T-cell (primary cell): ENCODE results near the gene TGFBI. TPM values are rescaled to one million over a fixed set of nuclear protein-coding genes. Genes with fewer than 3 reads are reported as not detected.

ENCODE experiments used
- ATAC-seq, 4 experiments: fragments of 200-7000 bp in 3 of 4; fragments of 150-1000 bp in 1 of 4; cut with Tn5 transposase; replicated peaks in 1 of 4; 1 replicate in 3 of 4; 2 replicates in 1 of 4; pipeline ENCODE4 v1.10.0; 2021; ENCODE audit warnings: moderate library complexity in 3 of 4, mild to moderate bottlenecking in 2 of 4, moderate number of reproducible peaks in 1 of 4
- CTCF ChIA-PET, 2 donors: fragments of 300-600 bp; sonication (Branson Sonifier 250); formaldehyde crosslinking; loops; one replicate each; lab custom pipeline; 2022; ENCODE audit warnings: antibody characterized with exemption in 2 of 2; lab: Charles Lee
- POLR2A ChIA-PET, 2 donors: fragments of 300-600 bp; sonication (Branson Sonifier 250); formaldehyde crosslinking; loops; one replicate each; lab custom pipeline; 2022; ENCODE audit warnings: antibody characterized with exemption in 2 of 2; lab: Charles Lee
- DNase-seq, 35 experiments: peaks; one replicate each; pipeline versions ENCODE4 v3.0.0 to v3.0.0-alpha.2; 2013 to 2023
- H3K27ac ChIP-seq: one replicate; pipeline ENCODE4 v1.5.1; 2013; ENCODE audit warnings: low read length
- H3K27me3 ChIP-seq, 2 experiments: replicated peaks in 1 of 2; 1 replicate in 1 of 2; 2 replicates in 1 of 2; pipeline versions ENCODE4 v1.6.1 to v1.7.0; 2013; ENCODE audit warnings: low read length in 1 of 2, mixed read lengths in 1 of 2; ENCODE audit not compliant: control insufficient read depth in 2 of 2, insufficient read depth in 2 of 2; ENCODE audit errors: extremely low read depth in 1 of 2
- H3K36me3 ChIP-seq, 2 donors: 1 replicate in 1 of 2; 2 replicates in 1 of 2; pipeline versions ENCODE4 v1.6.1 to v1.7.0; 2013; ENCODE audit warnings: low read length in 1 of 2; ENCODE audit not compliant: control insufficient read depth in 2 of 2, insufficient read depth in 1 of 2; ENCODE audit errors: extremely low read depth in 1 of 2
- H3K4me1 ChIP-seq, 2 experiments: 1 replicate in 1 of 2; 2 replicates in 1 of 2; pipeline versions ENCODE4 v1.6.1 to v1.7.0; 2013; ENCODE audit warnings: low read length in 2 of 2, mixed read lengths in 1 of 2; ENCODE audit not compliant: insufficient read depth in 2 of 2, control insufficient read depth in 1 of 2; ENCODE audit errors: extremely low read depth in 1 of 2
- H3K4me3 ChIP-seq, 2 donors: 1 replicate in 1 of 2; 2 replicates in 1 of 2; pipeline versions ENCODE4 v1.5.1 to v1.7.0; 2013; ENCODE audit warnings: mild to moderate bottlenecking in 2 of 2, low read length in 1 of 2, moderate library complexity in 1 of 2; ENCODE audit not compliant: control insufficient read depth in 1 of 2; ENCODE audit errors: extremely low read depth in 1 of 2
- H3K9me3 ChIP-seq: 2 replicates; pipeline ENCODE4 v1.7.0; 2013
- H3K27ac Mint-ChIP-seq, 2 donors: one replicate each; pipeline ENCODE4 v1.8.0; 2020 to 2021; ENCODE audit warnings: mild to moderate bottlenecking in 2 of 2, mixed read lengths in 2 of 2
- H3K27me3 Mint-ChIP-seq, 2 donors: one replicate each; pipeline ENCODE4 v1.8.0; 2021 to 2022; ENCODE audit warnings: mixed read lengths in 2 of 2
- H3K36me3 Mint-ChIP-seq: one replicate; pipeline ENCODE4 v1.8.0; 2021; ENCODE audit warnings: mixed read lengths
- H3K4me1 Mint-ChIP-seq, 3 donors: one replicate each; pipeline ENCODE4 v1.8.0; 2020 to 2022; ENCODE audit warnings: mixed read lengths in 3 of 3, mild to moderate bottlenecking in 1 of 3
- H3K4me3 Mint-ChIP-seq, 3 donors: one replicate each; pipeline ENCODE4 v1.8.0; 2020 to 2022; ENCODE audit warnings: mild to moderate bottlenecking in 3 of 3, mixed read lengths in 3 of 3, moderate library complexity in 3 of 3
- H3K9me3 Mint-ChIP-seq, 3 donors: one replicate each; pipeline ENCODE4 v1.8.0; 2020 to 2022; ENCODE audit warnings: mixed read lengths in 3 of 3
- WGBS: methylation state at CpG from one replicate; pipeline ENCODE4 v1.1.5; 2013; ENCODE audit warnings: missing lambda C conversion rate; ENCODE audit not compliant: insufficient coverage; 5-methylcytosine and 5-hydroxymethylcytosine counted together
- total RNA-seq, 35 experiments: library from RNA in 6 of 35; stranded (reverse) in 6 of 35; fragments of 120-200 nt in 1 of 35; gene quantifications; one replicate each; pipeline versions ENCODE4 v1.2.1 to v1.2.4 and lab custom pipeline; 2013 to 2026

Gene TGFBI
- total RNA-seq, 5 donors from 2014 or later (not counting 1 experiment from before 2014, with no cell fraction given), result 1.9 to 5.1 (median 2.9) TPM

GRCh38 chr5:135993880-135994636 is 34.7 kb upstream of the TGFBI start:
- 100% methylated on average over 1 of the region's 6 CpGs for WGBS
- ATAC-seq (no peak), DNase-seq (no peak)
- Mint-ChIP-seq H3K4me1 (no peaks in the 10 kb centered on the region), H3K36me3 (no peaks in the 10 kb centered on the region), H3K27me3 (peaks cover 21% of the 10 kb centered on the region in 2 donors), H3K27ac (no peak overlapping the region), H3K4me3 (no peak overlapping the region), H3K9me3 (no peaks in the 10 kb centered on the region)
- CTCF ChIA-PET, result no interaction called here
- Histone ChIP-seq H3K36me3 (no peaks in the 10 kb centered on the region), H3K9me3 (no peaks in the 10 kb centered on the region), H3K27ac (no peak overlapping the region), H3K4me1 (no peaks in the 10 kb centered on the region), H3K27me3 (peaks cover 0 to 20% of the 10 kb centered on the region in 2 experiments), H3K4me3 (no peak overlapping the region)
- POLR2A ChIA-PET, result no interaction called here

- Histone ChIP-seq H3K4me1 (no peaks in the 10 kb centered on the region), H3K36me3 (no peaks in the 10 kb centered on the region), H3K27me3 (peaks cover 0 to 15% of the 10 kb centered on the region in 2 experiments), H3K9me3 (no peaks in the 10 kb centered on the region), H3K4me3 (no peak overlapping the region), H3K27ac (no peak overlapping the region)
- Mint-ChIP-seq H3K36me3 (no peaks in the 10 kb centered on the region), H3K9me3 (no peaks in the 10 kb centered on the region), H3K4me1 (no peaks in the 10 kb centered on the region), H3K4me3 (no peak overlapping the region), H3K27me3 (peaks cover 11 to 16% of the 10 kb centered on the region in 2 donors), H3K27ac (no peak overlapping the region)
- ChIA-PET POLR2A (no interaction called here), CTCF (interaction anchor here in 1 of 2 donors (0.6 kb wide), 1 partner anchor 428 kb away, joined by 7 read pairs; no protein-coding TSS in a partner anchor)
- ATAC-seq (no peak), DNase-seq (no peak)
- 100% methylated on average over 1 of the region's 3 CpGs for WGBS
These were observed 32.8 kb upstream of the TGFBI start for GRCh38 chr5:135995976-135996375.

- Histone ChIP-seq H3K9me3 (no peaks in the 10 kb centered on the region), H3K4me3 (no peak overlapping the region), H3K4me1 (no peaks in the 10 kb centered on the region), H3K36me3 (no peaks in the 10 kb centered on the region), H3K27me3 (peaks cover 0 to 19% of the 10 kb centered on the region in 2 experiments), H3K27ac (no peak overlapping the region)
- WGBS, result no CpG with 5 or more reads among the region's 2 CpGs
- no peak for ATAC-seq
- peaks cover 11 to 17% of the 10 kb centered on the region in 2 donors for H3K27me3 Mint-ChIP-seq
- H3K4me3 Mint-ChIP-seq, result no peak overlapping the region
- DNase-seq, result no peak
- no peaks in the 10 kb centered on the region for H3K4me1 Mint-ChIP-seq
- ChIA-PET CTCF (no interaction called here), POLR2A (no interaction called here)
- no peaks in the 10 kb centered on the region for H3K36me3 Mint-ChIP-seq
- H3K27ac Mint-ChIP-seq, result no peak overlapping the region
- no peaks in the 10 kb centered on the region for H3K9me3 Mint-ChIP-seq
These were observed 32.2 kb upstream of the TGFBI start for GRCh38 chr5:135996611-135997010.

- 86% methylated on average over 7 of the region's 8 CpGs for WGBS
- Mint-ChIP-seq H3K27me3 (peaks cover 11 to 18% of the 10 kb centered on the region in 2 donors), H3K4me3 (no peak overlapping the region), H3K36me3 (no peaks in the 10 kb centered on the region), H3K9me3 (no peaks in the 10 kb centered on the region), H3K4me1 (no peaks in the 10 kb centered on the region), H3K27ac (no peak overlapping the region)
- Histone ChIP-seq H3K27ac (no peak overlapping the region), H3K27me3 (peaks cover 0 to 19% of the 10 kb centered on the region in 2 experiments), H3K4me1 (no peaks in the 10 kb centered on the region), H3K9me3 (no peaks in the 10 kb centered on the region), H3K4me3 (no peak overlapping the region), H3K36me3 (no peaks in the 10 kb centered on the region)
- ATAC-seq (no peak), DNase-seq (no peak)
- ChIA-PET CTCF (no interaction called here), POLR2A (no interaction called here)
These were observed 31.0 kb upstream of the TGFBI start for GRCh38 chr5:135997673-135998335.

- Mint-ChIP-seq H3K27ac (no peak overlapping the region), H3K4me1 (no peaks in the 10 kb centered on the region), H3K9me3 (no peaks in the 10 kb centered on the region), H3K36me3 (no peaks in the 10 kb centered on the region), H3K4me3 (no peak overlapping the region), H3K27me3 (peaks cover 11 to 18% of the 10 kb centered on the region in 2 donors)
- Histone ChIP-seq H3K9me3 (no peaks in the 10 kb centered on the region), H3K4me3 (no peak overlapping the region), H3K27ac (no peak overlapping the region), H3K27me3 (peaks cover 0 to 19% of the 10 kb centered on the region in 2 experiments), H3K36me3 (no peaks in the 10 kb centered on the region), H3K4me1 (no peaks in the 10 kb centered on the region)
- WGBS, result 85% methylated on average over 5 of the region's 6 CpGs
- ChIA-PET CTCF (no interaction called here), POLR2A (interaction anchor here in 1 of 2 donors (0.7 kb wide), 1 partner anchor 8 kb away, joined by 3 read pairs; no protein-coding TSS in a partner anchor)
- ATAC-seq (no peak), DNase-seq (no peak)
These were observed 29.9 kb upstream of the TGFBI start for GRCh38 chr5:135998889-135999288.

- POLR2A ChIA-PET, result no interaction called here
- peaks cover 11 to 18% of the 10 kb centered on the region in 2 donors for H3K27me3 Mint-ChIP-seq
- DNase-seq, result peak in 1 of 35 experiments; percentile 12
- 65% methylated on average over 4 of the region's 8 CpGs for WGBS
- no peak overlapping the region for H3K4me3 Mint-ChIP-seq
- no peaks in the 10 kb centered on the region for H3K4me1 ChIP-seq
- no peaks in the 10 kb centered on the region for H3K36me3 ChIP-seq
- no peak overlapping the region for H3K27ac Mint-ChIP-seq
- H3K4me1 Mint-ChIP-seq, result no peaks in the 10 kb centered on the region
- no peaks in the 10 kb centered on the region for H3K9me3 Mint-ChIP-seq
- H3K27ac ChIP-seq, result no peak overlapping the region
- H3K4me3 ChIP-seq, result no peak overlapping the region
- CTCF ChIA-PET, result no interaction called here
- no peak for ATAC-seq
- no peaks in the 10 kb centered on the region for H3K9me3 ChIP-seq
- H3K27me3 ChIP-seq, result peaks cover 0 to 19% of the 10 kb centered on the region in 2 experiments
- H3K36me3 Mint-ChIP-seq, result no peaks in the 10 kb centered on the region
These were observed 29.2 kb upstream of the TGFBI start for GRCh38 chr5:135999406-136000139.
